Measurements from ENCODE around the gene PRH2. TPM values are rescaled to one million over a fixed set of nuclear protein-coding genes. Genes with fewer than 3 reads are reported as not detected.

Gene PRH2
- not detected for total RNA-seq

DNA sequence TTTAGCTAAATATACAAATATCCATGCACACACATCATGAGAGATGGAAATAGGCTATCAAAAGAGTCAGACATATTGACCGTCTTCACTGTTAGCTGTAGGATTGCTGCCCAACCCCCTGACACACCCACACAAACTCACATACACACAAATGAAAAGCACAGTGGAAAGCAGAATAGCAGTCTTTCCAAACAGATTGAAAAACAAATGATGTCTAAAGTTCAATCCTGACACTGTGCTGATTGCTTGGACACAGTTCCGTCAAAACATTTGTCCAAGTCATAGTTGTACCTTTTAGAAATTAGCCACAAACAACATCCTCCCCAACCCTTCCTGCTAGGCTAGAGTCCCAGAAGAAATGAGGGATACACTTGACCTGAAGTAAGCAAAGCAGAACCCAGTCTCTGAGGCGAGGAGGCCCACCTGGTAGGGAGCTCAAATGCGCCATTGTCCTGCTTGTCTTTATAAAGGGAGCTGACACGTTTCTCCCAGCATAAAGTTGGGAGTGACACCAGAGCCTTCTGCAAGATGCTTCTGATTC lies at the start of gene PRH2:
PRH2 (plus strand) TSS at position 491 of the 541 bp plus-strand sequence; CDS start at position 529, 38 bp downstream.

DNA sequence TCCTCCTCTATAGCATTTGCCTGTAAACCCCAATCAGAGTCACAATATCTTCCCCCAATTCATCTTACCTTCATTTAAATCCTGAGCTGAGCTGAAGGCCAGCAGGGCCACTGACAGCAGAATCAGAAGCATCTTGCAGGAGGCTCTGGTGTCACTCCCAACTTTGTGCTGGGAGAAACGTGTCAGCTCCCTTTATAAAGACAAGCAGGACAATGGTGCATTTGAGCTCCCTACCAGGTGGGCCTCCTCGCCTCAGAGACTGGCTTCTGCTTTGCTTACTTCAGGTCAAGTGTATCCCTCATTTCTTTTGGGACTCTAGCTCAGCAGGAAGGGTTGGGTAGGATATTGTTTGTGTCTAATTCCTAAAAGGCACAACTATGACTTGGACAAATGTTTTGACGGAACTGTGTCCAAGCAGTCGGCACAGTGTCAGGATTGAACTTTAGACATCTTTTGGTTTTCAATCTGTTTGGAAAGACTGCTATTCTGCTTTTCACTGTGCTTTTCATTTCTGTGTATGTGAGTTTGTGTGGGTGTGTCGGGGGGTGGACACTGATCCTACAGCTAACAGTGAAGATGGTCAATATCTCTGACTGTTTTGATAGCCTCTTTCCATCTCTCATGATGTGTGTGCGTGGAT lies 44.8 kb upstream of the PRH2 start, which contains the start of gene PRH1:
PRH1 (minus strand) TSS at position 170 of the 640 bp plus-strand sequence; CDS start at position 132, 38 bp downstream.

DNA sequence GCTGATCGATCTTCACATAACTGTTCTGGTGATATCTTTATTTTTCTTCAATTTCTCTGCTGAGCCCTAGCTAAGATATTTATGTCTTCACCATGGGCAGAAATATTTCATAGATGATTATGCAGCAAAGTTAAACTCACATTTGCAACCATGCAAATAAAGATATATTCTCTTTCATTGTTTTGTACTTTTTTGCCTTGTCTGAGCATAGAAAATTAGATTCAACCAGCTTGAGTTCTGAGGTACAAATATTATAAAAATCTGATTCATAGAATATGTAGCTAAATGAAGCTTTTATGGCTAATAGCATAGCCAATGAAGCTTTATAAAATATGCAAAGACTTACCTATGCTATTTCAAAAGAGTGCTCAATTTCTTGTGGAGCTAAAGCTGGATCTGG lies 19.6 kb upstream of the PRH2 start, which contains the start of gene TAS2R13:
TAS2R13 (minus strand) TSS at position 101 of the 400 bp plus-strand sequence. CDS start 264 bp downstream, outside the sequence.

DNA sequence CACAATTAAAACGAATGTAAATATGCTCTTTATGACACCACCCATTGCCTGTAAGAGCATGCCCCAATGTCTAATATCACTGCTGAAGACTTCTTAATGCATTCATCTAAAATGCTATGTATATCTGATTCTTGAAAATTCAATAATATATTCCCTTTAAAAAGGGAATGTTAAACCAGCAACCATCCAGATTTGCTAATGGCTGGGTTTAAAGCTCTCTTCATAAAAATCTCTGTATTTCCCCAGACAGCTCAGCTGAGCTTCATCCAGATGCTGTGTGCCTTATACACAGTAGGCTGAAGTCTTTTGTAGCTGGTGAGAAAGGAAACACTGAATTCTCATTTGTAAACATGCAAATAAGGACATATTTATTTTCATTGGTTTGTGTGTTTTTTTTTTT lies 10.1 kb downstream of the PRH2 start, which contains the start of gene TAS2R14:
TAS2R14 (minus strand) TSS at position 101 of the 400 bp plus-strand sequence; CDS start at position 45, 56 bp downstream.

Other genes starting within 250 kb of the PRH2 start
- gene YBX3, start 205.9 kb upstream of the PRH2 start, total RNA-seq: 100 to 1,000 TPM in 1 of 2 donors, 10 to 100 TPM in 1; 88.1 to 120 TPM
- not detected for gene TAS2R7, start 126.6 kb upstream of the PRH2 start, total RNA-seq
- gene TAS2R8, start 122.0 kb upstream of the PRH2 start, total RNA-seq: under 1 TPM; under 0.01 to 0.34 TPM
- gene TAS2R9, start 119.1 kb upstream of the PRH2 start, total RNA-seq: under 1 TPM; 0.34 to 0.67 TPM
- gene TAS2R10, start 102.9 kb upstream of the PRH2 start, total RNA-seq: 1 to 10 TPM in 1 of 2 donors, under 1 TPM in 1; 1.00 to 1.0 TPM
- gene PRR4, start 79.8 kb upstream of the PRH2 start, total RNA-seq: 1 to 10 TPM; 1.4 to 2.7 TPM
- gene PRH1, start 45.0 kb upstream of the PRH2 start, total RNA-seq: 10 to 100 TPM; 14.0 to 25.5 TPM
- 1 to 10 TPM; 1.7 to 3.0 TPM for gene TAS2R13, start 19.7 kb upstream of the PRH2 start, total RNA-seq
- 1 to 10 TPM; 2.4 to 4.7 TPM for gene TAS2R14, start 10.0 kb downstream of the PRH2 start, total RNA-seq
- gene TAS2R50, start 57.7 kb downstream of the PRH2 start, total RNA-seq: 1 to 10 TPM; 2.4 to 6.3 TPM
- 1 to 10 TPM; 2.1 to 4.3 TPM for gene TAS2R20, start 69.1 kb downstream of the PRH2 start, total RNA-seq
- 1 to 10 TPM; 2.4 to 5.0 TPM for gene TAS2R19, start 93.4 kb downstream of the PRH2 start, total RNA-seq
- gene TAS2R31, start 102.2 kb downstream of the PRH2 start, total RNA-seq: 1 to 10 TPM; 3.3 to 4.1 TPM
- 1 to 10 TPM; 1.7 to 4.0 TPM for gene TAS2R46, start 133.1 kb downstream of the PRH2 start, total RNA-seq
- 1 to 10 TPM; 3.1 to 4.0 TPM for gene TAS2R43, start 163.1 kb downstream of the PRH2 start, total RNA-seq
- gene TAS2R30, start 205.4 kb downstream of the PRH2 start, total RNA-seq: 1 to 10 TPM; 3.4 to 7.7 TPM
- 1 to 10 TPM; 4.8 to 5.7 TPM for gene SMIM10L1, start 242.0 kb downstream of the PRH2 start, total RNA-seq